Measurements from ENCODE around the gene ABCC4.

Gene ABCC4

DNA sequence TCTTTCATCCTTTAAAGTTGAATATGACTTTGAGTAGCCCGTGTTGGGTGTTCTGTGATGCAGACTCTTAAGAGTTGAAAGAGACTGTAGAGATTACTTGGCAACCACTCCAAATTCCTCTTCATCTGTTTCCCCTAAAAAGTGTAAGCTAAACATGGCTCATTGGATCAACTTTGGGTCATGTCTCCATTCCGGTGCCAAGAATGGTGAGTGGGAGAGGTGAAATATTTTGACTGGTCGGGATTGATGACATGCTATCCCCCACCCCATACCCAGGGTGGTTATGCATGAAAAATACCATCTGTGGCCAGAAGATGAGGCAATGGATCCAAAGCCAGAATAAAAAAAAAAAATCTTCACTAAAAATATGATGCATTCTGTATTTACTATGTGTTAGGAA lies 307.6 kb downstream of the ABCC4 start:
- H3K4me3 ChIP-seq (replicated peaks; ENCODE audit: low read depth, low read length): no peak overlapping the region
- no peak for DNase-seq (ENCODE audit: extremely low read depth, low read depth)
- no peak for TF ChIP-seq CTCF (IDR thresholded peaks at IDR 0.05; ENCODE audit: low read depth, low read length, missing control alignments)

GRCh38 chr13:94992036-94992960 lies 309.0 kb downstream of the ABCC4 start:
- H3K4me3 ChIP-seq (replicated peaks; ENCODE audit: low read depth, low read length): no peak overlapping the region
- TF ChIP-seq CTCF (IDR thresholded peaks at IDR 0.05; ENCODE audit: low read depth, low read length, missing control alignments): no peak
- DNase-seq (ENCODE audit: extremely low read depth, low read depth): no peak

- DNase-seq (ENCODE audit: extremely low read depth, low read depth): no peak
- TF ChIP-seq CTCF (IDR thresholded peaks at IDR 0.05; ENCODE audit: low read depth, low read length, missing control alignments): peak; percentile 5
- no peak overlapping the region for H3K4me3 ChIP-seq (replicated peaks; ENCODE audit: low read depth, low read length)
Observed at GRCh38 chr13:94988654-94989053, 312.6 kb downstream of the ABCC4 start.

DNA sequence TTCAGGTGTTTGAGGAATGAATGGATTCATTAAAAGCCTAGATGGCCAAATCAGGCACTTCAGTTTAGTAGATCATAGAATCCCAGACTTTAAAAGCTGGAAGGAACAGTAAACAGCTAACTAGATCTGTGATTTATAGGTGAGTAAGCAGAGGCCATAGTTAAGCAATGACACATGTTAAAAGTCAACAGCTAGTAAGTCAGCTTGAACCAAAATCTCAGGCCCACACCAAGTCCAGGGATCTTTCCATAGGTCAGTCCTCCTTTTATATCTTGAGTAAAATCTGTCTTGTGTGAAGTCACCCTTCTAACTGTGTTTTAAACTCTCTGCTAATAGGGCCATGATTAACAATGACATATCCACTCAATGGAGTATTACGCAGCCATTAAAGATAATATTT lies 313.4 kb downstream of the ABCC4 start:
- TF ChIP-seq CTCF (IDR thresholded peaks at IDR 0.05; ENCODE audit: low read depth, low read length, missing control alignments): no peak
- no peak for DNase-seq (ENCODE audit: extremely low read depth, low read depth)

DNA sequence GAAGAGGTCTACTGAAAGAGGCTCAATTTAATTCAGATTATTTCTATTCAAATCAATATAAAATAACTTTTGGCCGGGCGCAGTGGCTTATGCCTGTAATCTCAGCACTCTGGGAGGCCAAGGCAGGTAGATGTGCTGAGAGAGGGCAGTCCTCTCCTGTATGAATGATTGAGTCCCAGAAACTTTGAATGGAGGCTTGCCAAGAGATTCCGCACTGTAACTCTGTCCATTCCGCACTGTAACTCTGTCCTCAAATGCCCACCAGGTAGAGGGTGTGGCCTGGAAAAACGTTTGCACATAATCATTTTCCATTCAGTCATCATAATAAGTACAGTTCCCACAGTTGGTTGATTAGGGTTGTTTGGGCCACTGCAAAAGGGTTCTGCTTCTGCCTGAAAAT lies 314.2 kb downstream of the ABCC4 start:
- H3K4me3 ChIP-seq (replicated peaks; ENCODE audit: low read depth, low read length): no peak overlapping the region
- no peak for TF ChIP-seq CTCF (IDR thresholded peaks at IDR 0.05; ENCODE audit: low read depth, low read length, missing control alignments)
- no peak for DNase-seq (ENCODE audit: extremely low read depth, low read depth)

More for the DNA sequence above, 313.4 kb downstream of the ABCC4 start:
- no peak overlapping the region for H3K4me3 ChIP-seq (replicated peaks; ENCODE audit: low read depth, low read length)

GRCh38 chr13:94984958-94985357 lies 316.3 kb downstream of the ABCC4 start:
- DNase-seq (ENCODE audit: extremely low read depth, low read depth): no peak
- no peak for TF ChIP-seq CTCF (IDR thresholded peaks at IDR 0.05; ENCODE audit: low read depth, low read length, missing control alignments)
- no peak overlapping the region for H3K4me3 ChIP-seq (replicated peaks; ENCODE audit: low read depth, low read length)
